Liver (tissue), 9 donors: ENCODE measurements around the gene PHF21B. TPM values are rescaled to one million over a fixed set of nuclear protein-coding genes. Genes with fewer than 3 reads are reported as not detected.

Experiments used
- DNase-seq: peaks from one replicate; pipeline ENCODE4 v3.0.0-alpha.2; 2017; ENCODE audit warnings: low spot score
- H3K27ac ChIP-seq, 2 donors: one replicate each; pipeline ENCODE4 v1.7.0; 2013; ENCODE audit warnings: inconsistent platforms in 2 of 2, low read length in 2 of 2, control low read depth in 1 of 2, low read depth in 1 of 2, mild to moderate bottlenecking in 1 of 2
- H3K27me3 ChIP-seq, 4 donors: one replicate each; pipeline versions ENCODE4 v1.6.1 to v1.7.0; 2013; ENCODE audit warnings: low read length in 3 of 4, inconsistent platforms in 1 of 4, mild to moderate bottlenecking in 1 of 4, moderate library complexity in 1 of 4; ENCODE audit not compliant: control insufficient read depth in 4 of 4, insufficient read depth in 4 of 4
- H3K36me3 ChIP-seq, 4 donors: one replicate each; pipeline versions ENCODE4 v1.6.1 to v1.7.0; 2013; ENCODE audit warnings: low read length in 3 of 4, mild to moderate bottlenecking in 3 of 4, low read depth in 1 of 4, moderate library complexity in 1 of 4; ENCODE audit not compliant: control insufficient read depth in 4 of 4, insufficient read depth in 3 of 4
- H3K4me1 ChIP-seq, 4 donors: one replicate each; pipeline versions ENCODE4 v1.6.1 to v1.7.0; 2013; ENCODE audit warnings: low read length in 3 of 4, mild to moderate bottlenecking in 3 of 4, moderate library complexity in 1 of 4; ENCODE audit not compliant: control insufficient read depth in 4 of 4, insufficient read depth in 4 of 4
- H3K4me3 ChIP-seq, 3 donors: one replicate each; pipeline versions ENCODE4 v1.6.1 to v1.7.0; 2013; ENCODE audit warnings: low read length in 3 of 3, control low read depth in 1 of 3, low read depth in 1 of 3, mild to moderate bottlenecking in 1 of 3
- H3K9ac ChIP-seq, 2 donors: one replicate each; pipeline ENCODE4 v1.7.0; 2013; ENCODE audit warnings: low read length in 2 of 2, mild to moderate bottlenecking in 2 of 2, moderate library complexity in 2 of 2, control low read depth in 1 of 2, low read depth in 1 of 2
- H3K9me3 ChIP-seq, 4 donors: one replicate each; pipeline versions ENCODE4 v1.6.1 to v1.7.0; 2013; ENCODE audit warnings: low read length in 3 of 4; ENCODE audit not compliant: control insufficient read depth in 4 of 4
- EGR1 ChIP-seq, 2 donors: IDR thresholded peaks; 2 replicates each; pipeline ENCODE4 v1.6.1; 2016 to 2018; ENCODE audit warnings: antibody characterized with exemption in 2 of 2, low read depth in 2 of 2
- FOXA1 ChIP-seq: IDR thresholded peaks from 2 replicates; pipeline ENCODE4 v1.6.1; 2016; ENCODE audit warnings: antibody characterized with exemption
- FOXA2 ChIP-seq: IDR thresholded peaks from 2 replicates; pipeline ENCODE4 v1.6.1; 2016; ENCODE audit warnings: antibody characterized with exemption
- GABPA ChIP-seq, 2 donors: IDR thresholded peaks in 1 of 2; conservative IDR thresholded peaks in 1 of 2; 2 replicates each; pipeline ENCODE4 v1.6.1; 2016; ENCODE audit warnings: antibody characterized with exemption in 2 of 2, mild to moderate bottlenecking in 1 of 2, moderate library complexity in 1 of 2
- HNF4G ChIP-seq: IDR thresholded peaks from 2 replicates; pipeline ENCODE4 v1.6.1; 2016; ENCODE audit warnings: antibody characterized with exemption
- JUND ChIP-seq, 2 donors: IDR thresholded peaks; 2 replicates each; pipeline ENCODE4 v1.6.1; 2016; ENCODE audit warnings: antibody characterized with exemption in 2 of 2
- NR2F2 ChIP-seq: IDR thresholded peaks from 2 replicates; pipeline ENCODE4 v1.6.1; 2016; ENCODE audit warnings: antibody characterized with exemption
- RAD21 ChIP-seq, 2 donors: IDR thresholded peaks; 2 replicates each; pipeline ENCODE4 v1.6.1; 2016; ENCODE audit warnings: antibody characterized with exemption in 2 of 2, mild to moderate bottlenecking in 2 of 2
- RXRA ChIP-seq, 2 donors: IDR thresholded peaks; 2 replicates each; pipeline ENCODE4 v1.6.1; 2017 to 2018; ENCODE audit warnings: antibody characterized with exemption in 2 of 2, mild to moderate bottlenecking in 1 of 2
- SP1 ChIP-seq: IDR thresholded peaks from 2 replicates; pipeline ENCODE4 v1.6.1; 2018; ENCODE audit warnings: antibody characterized with exemption, mild to moderate bottlenecking
- TAF1 ChIP-seq: conservative IDR thresholded peaks from 2 replicates; pipeline ENCODE4 v1.6.1; 2016; ENCODE audit warnings: antibody characterized with exemption, mild to moderate bottlenecking
- YY1 ChIP-seq: IDR thresholded peaks from 2 replicates; pipeline ENCODE4 v1.6.1; 2016; ENCODE audit warnings: antibody characterized with exemption, mild to moderate bottlenecking
- WGBS: extraction: QIAGEN DNeasy Blood & Tissue Kit; methylation state at CpG from one replicate; pipeline ENCODE4 v1.1.7; 2013; 5-methylcytosine and 5-hydroxymethylcytosine counted together
- polyA plus RNA-seq, 2 donors: library from polyadenylated mRNA; stranded (reverse) in 1 of 2; unstranded in 1 of 2; fragments of 200-250 nt in 1 of 2; fragments of >200 nt in 1 of 2; fragmentation: Nextera tagmentation in 1 of 2; extraction: Ambion mirVana in 1 of 2; gene quantifications; one replicate each; pipeline versions ENCODE4 v1.2.1 to v1.2.3, GENCODE V29; 2013 to 2015
- total RNA-seq, 2 donors: library from RNA; depleted of rRNA; stranded (reverse); fragments of >200 nt; gene quantifications; one replicate each; pipeline ENCODE4 v1.2.3, GENCODE V29; 2014
- TF ChIP-seq, protein P1 (sequence below): fragments of 150-350 bp; IDR thresholded peaks from 2 replicates; pipeline ENCODE4 v1.5.1; 2017; ENCODE audit warnings: improper control_type of control experiment, low read depth, low read length; ENCODE audit not compliant: missing input control
- TF ChIP-seq, protein P2 (sequence below): IDR thresholded peaks from 2 replicates; pipeline ENCODE4 v1.6.1; 2016; ENCODE audit warnings: antibody characterized with exemption
- TF ChIP-seq, protein P3 (sequence below): IDR thresholded peaks from 2 replicates; pipeline ENCODE4 v1.6.1; 2016; ENCODE audit warnings: antibody characterized with exemption
- TF ChIP-seq, protein P4 (sequence below): IDR thresholded peaks from 2 replicates; pipeline ENCODE4 v1.6.1; 2016; ENCODE audit warnings: antibody characterized with exemption, mild to moderate bottlenecking
- TF ChIP-seq, protein P5 (sequence below): IDR thresholded peaks from 2 replicates; pipeline ENCODE4 v1.6.1; 2016; ENCODE audit warnings: antibody characterized with exemption
- donor health status: healthy.
- donor health status: healthy.
- donor health status: healthy.
- donor health status: healthy.
- donor health status: healthy.

PHF21B gene
- total and polyA plus RNA-seq, 4 donors = not detected

DNA sequence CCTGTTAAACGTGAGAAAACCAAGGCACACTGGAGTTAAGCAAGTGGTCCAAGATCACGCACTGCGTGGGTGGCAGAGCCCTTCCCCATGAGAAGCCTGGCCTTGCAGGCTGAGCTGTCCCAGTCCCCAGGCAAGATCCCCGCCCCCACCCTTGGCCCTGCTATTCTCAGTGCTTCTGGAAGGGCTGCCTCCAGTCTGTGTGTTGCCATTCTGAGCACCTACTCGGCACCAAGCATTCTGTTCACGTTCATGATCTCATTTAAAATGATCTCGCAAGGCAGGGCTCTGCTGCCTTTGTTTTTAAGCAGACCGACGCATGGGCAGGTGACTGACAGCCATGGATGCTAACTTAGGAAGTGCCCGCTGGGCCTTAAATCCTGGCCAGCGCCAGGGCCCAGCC lies 62.8 kb downstream of the PHF21B start:
- no peak overlapping the region for H3K4me3 ChIP-seq
- TF ChIP-seq YY1 = no peak
- TF ChIP-seq NR2F2 = no peak
- TF ChIP-seq SP1 = no peak
- no peak for TF ChIP-seq RXRA (IDR thresholded peaks at IDR 0.05)
- TF ChIP-seq FOXA2 = no peak
- no peak for TF ChIP-seq EGR1 (IDR thresholded peaks at IDR 0.05; ENCODE audit: low read depth in 2 of 2)
- TF ChIP-seq, protein P1, sequence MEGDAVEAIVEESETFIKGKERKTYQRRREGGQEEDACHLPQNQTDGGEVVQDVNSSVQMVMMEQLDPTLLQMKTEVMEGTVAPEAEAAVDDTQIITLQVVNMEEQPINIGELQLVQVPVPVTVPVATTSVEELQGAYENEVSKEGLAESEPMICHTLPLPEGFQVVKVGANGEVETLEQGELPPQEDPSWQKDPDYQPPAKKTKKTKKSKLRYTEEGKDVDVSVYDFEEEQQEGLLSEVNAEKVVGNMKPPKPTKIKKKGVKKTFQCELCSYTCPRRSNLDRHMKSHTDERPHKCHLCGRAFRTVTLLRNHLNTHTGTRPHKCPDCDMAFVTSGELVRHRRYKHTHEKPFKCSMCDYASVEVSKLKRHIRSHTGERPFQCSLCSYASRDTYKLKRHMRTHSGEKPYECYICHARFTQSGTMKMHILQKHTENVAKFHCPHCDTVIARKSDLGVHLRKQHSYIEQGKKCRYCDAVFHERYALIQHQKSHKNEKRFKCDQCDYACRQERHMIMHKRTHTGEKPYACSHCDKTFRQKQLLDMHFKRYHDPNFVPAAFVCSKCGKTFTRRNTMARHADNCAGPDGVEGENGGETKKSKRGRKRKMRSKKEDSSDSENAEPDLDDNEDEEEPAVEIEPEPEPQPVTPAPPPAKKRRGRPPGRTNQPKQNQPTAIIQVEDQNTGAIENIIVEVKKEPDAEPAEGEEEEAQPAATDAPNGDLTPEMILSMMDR = no peak
- TF ChIP-seq, protein P2, sequence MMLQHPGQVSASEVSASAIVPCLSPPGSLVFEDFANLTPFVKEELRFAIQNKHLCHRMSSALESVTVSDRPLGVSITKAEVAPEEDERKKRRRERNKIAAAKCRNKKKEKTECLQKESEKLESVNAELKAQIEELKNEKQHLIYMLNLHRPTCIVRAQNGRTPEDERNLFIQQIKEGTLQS = no peak
- TF ChIP-seq, protein P3, sequence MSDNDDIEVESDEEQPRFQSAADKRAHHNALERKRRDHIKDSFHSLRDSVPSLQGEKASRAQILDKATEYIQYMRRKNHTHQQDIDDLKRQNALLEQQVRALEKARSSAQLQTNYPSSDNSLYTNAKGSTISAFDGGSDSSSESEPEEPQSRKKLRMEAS = no peak
- TF ChIP-seq RAD21 (IDR thresholded peaks at IDR 0.05) = no peak
- no peak for TF ChIP-seq JUND (IDR thresholded peaks at IDR 0.05)
- TF ChIP-seq, protein P4, sequence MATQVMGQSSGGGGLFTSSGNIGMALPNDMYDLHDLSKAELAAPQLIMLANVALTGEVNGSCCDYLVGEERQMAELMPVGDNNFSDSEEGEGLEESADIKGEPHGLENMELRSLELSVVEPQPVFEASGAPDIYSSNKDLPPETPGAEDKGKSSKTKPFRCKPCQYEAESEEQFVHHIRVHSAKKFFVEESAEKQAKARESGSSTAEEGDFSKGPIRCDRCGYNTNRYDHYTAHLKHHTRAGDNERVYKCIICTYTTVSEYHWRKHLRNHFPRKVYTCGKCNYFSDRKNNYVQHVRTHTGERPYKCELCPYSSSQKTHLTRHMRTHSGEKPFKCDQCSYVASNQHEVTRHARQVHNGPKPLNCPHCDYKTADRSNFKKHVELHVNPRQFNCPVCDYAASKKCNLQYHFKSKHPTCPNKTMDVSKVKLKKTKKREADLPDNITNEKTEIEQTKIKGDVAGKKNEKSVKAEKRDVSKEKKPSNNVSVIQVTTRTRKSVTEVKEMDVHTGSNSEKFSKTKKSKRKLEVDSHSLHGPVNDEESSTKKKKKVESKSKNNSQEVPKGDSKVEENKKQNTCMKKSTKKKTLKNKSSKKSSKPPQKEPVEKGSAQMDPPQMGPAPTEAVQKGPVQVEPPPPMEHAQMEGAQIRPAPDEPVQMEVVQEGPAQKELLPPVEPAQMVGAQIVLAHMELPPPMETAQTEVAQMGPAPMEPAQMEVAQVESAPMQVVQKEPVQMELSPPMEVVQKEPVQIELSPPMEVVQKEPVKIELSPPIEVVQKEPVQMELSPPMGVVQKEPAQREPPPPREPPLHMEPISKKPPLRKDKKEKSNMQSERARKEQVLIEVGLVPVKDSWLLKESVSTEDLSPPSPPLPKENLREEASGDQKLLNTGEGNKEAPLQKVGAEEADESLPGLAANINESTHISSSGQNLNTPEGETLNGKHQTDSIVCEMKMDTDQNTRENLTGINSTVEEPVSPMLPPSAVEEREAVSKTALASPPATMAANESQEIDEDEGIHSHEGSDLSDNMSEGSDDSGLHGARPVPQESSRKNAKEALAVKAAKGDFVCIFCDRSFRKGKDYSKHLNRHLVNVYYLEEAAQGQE = no peak
- no peak for TF ChIP-seq GABPA (IDR thresholded peaks at IDR 0.05 in 1 of 2, conservative IDR thresholded peaks at IDR 0.05 in 1 of 2)
- TF ChIP-seq, protein P5, sequence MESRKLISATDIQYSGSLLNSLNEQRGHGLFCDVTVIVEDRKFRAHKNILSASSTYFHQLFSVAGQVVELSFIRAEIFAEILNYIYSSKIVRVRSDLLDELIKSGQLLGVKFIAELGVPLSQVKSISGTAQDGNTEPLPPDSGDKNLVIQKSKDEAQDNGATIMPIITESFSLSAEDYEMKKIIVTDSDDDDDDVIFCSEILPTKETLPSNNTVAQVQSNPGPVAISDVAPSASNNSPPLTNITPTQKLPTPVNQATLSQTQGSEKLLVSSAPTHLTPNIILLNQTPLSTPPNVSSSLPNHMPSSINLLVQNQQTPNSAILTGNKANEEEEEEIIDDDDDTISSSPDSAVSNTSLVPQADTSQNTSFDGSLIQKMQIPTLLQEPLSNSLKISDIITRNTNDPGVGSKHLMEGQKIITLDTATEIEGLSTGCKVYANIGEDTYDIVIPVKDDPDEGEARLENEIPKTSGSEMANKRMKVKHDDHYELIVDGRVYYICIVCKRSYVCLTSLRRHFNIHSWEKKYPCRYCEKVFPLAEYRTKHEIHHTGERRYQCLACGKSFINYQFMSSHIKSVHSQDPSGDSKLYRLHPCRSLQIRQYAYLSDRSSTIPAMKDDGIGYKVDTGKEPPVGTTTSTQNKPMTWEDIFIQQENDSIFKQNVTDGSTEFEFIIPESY = no peak
- no peak for TF ChIP-seq FOXA1
- TF ChIP-seq TAF1 = no peak
- no peak for TF ChIP-seq HNF4G
- H3K4me1 ChIP-seq = no peaks in the 10 kb centered on the region
- no peak for DNase-seq
- H3K27me3 ChIP-seq = peaks cover 0 to 7% (median 0%) of the 10 kb centered on the region in 4 donors
- H3K36me3 ChIP-seq = no peaks in the 10 kb centered on the region
- no peak overlapping the region for H3K9ac ChIP-seq
- no peak overlapping the region for H3K27ac ChIP-seq
- 77% methylated on average over 11 of the region's 11 CpGs for WGBS
- peaks cover 0 to 3% (median 2%) of the 10 kb centered on the region in 4 donors for H3K9me3 ChIP-seq
